GM12878 (cell line): ENCODE measurements around the gene CKS1B.

Source experiments
- ESRRA ChIP-seq: IDR thresholded peaks from 2 replicates; pipeline ENCODE4 v1.6.1; 2012; ENCODE audit warnings: mild to moderate bottlenecking, low read length, improper control_type of control experiment
- TAF1 ChIP-seq: IDR thresholded peaks from 2 replicates; pipeline ENCODE4 v1.6.1; 2011; ENCODE audit warnings: mild to moderate bottlenecking, low read depth, low read length, borderline replicate concordance
- TF ChIP-seq, protein P1 (sequence below), 3 experiments: IDR thresholded peaks in 2 of 3; conservative IDR thresholded peaks in 1 of 3; 2 replicates each; pipeline ENCODE4 v1.5.1; 2011; ENCODE audit warnings: low read depth in 3 of 3, low read length in 3 of 3, mild to moderate bottlenecking in 3 of 3, control low read depth in 2 of 3, moderate library complexity in 2 of 3, inconsistent platforms in 1 of 3, mixed read lengths in 1 of 3; ENCODE audit not compliant: control insufficient read depth in 2 of 3, insufficient read depth in 1 of 3; ENCODE audit errors: extremely low read depth in 1 of 3

DNA sequence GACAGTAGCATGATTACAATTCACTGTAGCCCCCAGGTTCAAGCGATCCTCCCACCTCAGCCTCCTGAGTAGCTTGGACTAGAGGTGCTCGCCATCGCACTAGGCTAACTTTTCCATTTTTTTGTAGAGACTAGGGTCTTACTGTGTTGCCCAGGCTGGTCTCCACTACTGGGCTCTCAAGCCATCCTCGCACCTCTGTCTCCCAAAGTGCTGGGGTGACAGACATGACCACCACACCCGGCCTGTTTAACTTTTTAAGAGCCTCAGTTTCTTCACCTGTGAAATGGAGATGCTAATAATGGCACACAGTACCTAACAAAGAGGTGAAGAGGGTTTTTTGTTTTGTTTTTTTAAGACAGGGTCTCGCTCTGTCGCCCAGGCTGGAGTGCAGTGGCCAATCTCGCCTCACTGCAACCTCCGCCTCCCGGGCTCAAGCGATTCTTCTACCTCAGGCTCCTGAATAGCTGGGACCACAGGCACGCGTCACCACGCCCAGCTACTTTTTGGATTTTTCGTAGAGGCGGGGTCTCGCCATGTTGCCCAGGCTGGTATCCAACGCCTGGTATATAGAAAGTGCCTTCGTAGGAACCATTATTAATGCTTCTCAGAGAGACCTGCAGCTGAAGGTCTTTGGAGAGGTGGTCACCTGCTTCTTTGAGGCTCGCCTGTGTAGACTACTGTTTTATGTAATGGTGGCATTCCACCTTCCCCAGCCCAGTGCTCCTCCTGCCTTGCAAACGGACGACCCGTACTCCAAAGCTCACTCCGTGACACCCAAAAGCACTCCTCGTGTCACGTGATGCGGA, 38.5 kb upstream of the CKS1B start:
- TF ChIP-seq, protein P1, sequence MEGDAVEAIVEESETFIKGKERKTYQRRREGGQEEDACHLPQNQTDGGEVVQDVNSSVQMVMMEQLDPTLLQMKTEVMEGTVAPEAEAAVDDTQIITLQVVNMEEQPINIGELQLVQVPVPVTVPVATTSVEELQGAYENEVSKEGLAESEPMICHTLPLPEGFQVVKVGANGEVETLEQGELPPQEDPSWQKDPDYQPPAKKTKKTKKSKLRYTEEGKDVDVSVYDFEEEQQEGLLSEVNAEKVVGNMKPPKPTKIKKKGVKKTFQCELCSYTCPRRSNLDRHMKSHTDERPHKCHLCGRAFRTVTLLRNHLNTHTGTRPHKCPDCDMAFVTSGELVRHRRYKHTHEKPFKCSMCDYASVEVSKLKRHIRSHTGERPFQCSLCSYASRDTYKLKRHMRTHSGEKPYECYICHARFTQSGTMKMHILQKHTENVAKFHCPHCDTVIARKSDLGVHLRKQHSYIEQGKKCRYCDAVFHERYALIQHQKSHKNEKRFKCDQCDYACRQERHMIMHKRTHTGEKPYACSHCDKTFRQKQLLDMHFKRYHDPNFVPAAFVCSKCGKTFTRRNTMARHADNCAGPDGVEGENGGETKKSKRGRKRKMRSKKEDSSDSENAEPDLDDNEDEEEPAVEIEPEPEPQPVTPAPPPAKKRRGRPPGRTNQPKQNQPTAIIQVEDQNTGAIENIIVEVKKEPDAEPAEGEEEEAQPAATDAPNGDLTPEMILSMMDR (IDR thresholded peaks at IDR 0.05 in 2 of 3, conservative IDR thresholded peaks at IDR 0.05 in 1 of 3; ENCODE audit: control insufficient read depth in 2 of 3, extremely low read depth in 1 of 3, insufficient read depth in 1 of 3, low read depth in 3 of 3, low read length in 3 of 3): no peak
- no peak for TF ChIP-seq TAF1
- TF ChIP-seq ESRRA: no peak
